ENCODE results near the gene PDE7B.

Gene PDE7B

DNA sequence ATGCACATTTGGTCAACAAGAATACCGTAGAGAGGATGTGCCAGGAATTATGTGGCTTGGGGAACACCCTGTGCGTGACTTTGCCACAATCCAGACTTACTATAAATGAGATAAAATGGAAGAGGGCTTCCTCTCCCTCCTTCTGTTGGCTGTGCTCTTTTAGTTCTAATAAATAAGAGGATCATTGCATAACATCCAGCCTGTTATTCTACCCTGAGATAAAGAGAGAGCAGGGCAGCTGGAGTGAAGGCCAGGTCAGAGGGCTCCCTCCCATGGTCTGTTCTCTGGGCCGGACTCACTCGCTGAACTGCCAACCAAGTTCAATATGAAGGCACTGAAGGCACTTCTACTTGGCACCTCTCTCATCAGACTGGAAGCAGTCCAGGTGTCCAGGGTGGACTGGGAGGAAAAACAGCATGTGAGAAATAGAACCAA, 306.9 kb downstream of the PDE7B start:
- TF ChIP-seq, protein P1, sequence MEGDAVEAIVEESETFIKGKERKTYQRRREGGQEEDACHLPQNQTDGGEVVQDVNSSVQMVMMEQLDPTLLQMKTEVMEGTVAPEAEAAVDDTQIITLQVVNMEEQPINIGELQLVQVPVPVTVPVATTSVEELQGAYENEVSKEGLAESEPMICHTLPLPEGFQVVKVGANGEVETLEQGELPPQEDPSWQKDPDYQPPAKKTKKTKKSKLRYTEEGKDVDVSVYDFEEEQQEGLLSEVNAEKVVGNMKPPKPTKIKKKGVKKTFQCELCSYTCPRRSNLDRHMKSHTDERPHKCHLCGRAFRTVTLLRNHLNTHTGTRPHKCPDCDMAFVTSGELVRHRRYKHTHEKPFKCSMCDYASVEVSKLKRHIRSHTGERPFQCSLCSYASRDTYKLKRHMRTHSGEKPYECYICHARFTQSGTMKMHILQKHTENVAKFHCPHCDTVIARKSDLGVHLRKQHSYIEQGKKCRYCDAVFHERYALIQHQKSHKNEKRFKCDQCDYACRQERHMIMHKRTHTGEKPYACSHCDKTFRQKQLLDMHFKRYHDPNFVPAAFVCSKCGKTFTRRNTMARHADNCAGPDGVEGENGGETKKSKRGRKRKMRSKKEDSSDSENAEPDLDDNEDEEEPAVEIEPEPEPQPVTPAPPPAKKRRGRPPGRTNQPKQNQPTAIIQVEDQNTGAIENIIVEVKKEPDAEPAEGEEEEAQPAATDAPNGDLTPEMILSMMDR (IDR thresholded peaks at IDR 0.05; ENCODE audit: low read depth, low read length): no peak
- H3K4me3 ChIP-seq (ENCODE audit: low read depth, low read length): no peak overlapping the region

DNA sequence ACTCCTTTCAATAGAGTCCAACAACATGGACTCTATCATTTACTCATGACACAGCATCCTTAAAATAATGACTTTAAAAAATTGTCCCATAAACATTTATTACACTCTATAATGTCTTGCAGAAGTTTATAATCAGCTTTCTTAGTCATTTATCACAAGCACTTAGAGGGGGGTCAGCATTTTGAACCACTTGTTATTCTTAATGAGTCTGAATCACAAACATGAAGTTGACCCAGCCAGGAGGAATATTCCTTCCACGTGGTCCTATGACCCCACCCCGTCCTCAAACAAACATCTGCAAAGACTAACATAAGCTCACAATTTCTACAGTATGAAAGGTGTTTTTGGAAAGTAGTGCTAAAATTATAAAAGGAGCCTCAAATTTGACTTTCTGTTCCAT, 307.5 kb downstream of the PDE7B start:
- TF ChIP-seq, protein P1 (IDR thresholded peaks at IDR 0.05; ENCODE audit: low read depth, low read length): no peak
- no peak overlapping the region for H3K4me3 ChIP-seq (ENCODE audit: low read depth, low read length)

DNA sequence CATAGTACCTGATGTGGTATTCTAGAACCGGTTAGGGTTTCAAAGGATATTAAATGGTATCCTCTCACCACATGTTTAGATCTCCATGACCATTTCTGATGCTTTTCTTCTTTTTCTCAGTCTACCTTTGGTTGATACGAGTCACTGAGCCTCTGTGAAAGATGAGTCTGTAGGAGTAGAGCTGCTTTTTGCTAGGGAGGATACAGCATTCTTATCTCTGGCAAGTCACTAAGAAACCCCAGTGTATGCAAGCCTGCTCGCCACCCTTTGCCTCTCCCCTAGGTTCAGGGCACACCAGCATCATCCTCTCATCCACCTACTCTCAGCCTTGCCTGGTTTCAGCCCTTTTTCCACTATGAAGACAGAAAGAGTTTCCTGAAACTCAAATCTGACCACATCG, 308.7 kb downstream of the PDE7B start:
- TF ChIP-seq, protein P1 (IDR thresholded peaks at IDR 0.05; ENCODE audit: low read depth, low read length): no peak
- no peak overlapping the region for H3K4me3 ChIP-seq (ENCODE audit: low read depth, low read length)

DNA sequence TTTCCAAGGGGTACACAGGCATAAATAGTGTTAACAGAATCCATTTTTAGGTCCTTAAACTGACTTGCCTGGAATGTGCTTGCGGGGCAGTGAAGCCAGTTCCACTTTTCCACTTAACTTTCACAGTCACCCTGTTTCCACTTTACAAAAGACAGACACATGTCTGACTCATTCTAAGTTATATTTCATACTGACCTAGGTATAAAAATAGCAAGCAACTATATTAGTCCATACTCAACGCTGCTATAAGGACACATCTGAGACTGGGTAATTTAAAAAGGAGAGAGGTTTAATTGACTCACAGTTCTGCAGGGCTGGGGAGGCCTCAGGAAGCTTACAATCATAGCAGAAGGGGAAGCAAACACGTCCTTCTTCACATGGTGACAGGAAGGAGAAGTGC, 310.4 kb downstream of the PDE7B start:
- H3K4me3 ChIP-seq (ENCODE audit: low read depth, low read length): no peak overlapping the region
- TF ChIP-seq, protein P1 (IDR thresholded peaks at IDR 0.05; ENCODE audit: low read depth, low read length): no peak

DNA sequence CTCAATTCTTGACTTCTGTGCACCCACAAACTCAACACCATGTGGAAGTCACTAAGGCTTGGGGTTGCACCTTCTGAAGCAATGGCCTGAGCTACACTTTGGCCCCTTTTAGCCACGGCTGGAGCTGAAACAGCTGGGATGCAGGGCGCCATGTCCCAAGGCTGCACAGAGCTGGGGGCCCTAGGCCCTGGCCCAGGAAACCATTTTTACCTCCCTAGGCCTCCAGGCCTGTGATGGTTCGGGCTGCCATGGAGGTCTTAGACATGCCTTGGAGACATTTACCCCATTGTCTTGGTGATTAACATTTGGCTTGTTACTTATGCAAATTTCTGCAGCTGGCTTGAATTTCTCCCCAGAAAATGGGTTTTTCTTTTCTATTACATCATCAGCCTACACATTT, 311.8 kb downstream of the PDE7B start:
- no peak overlapping the region for H3K4me3 ChIP-seq (ENCODE audit: low read depth, low read length)
- TF ChIP-seq, protein P1 (IDR thresholded peaks at IDR 0.05; ENCODE audit: low read depth, low read length): no peak

DNA sequence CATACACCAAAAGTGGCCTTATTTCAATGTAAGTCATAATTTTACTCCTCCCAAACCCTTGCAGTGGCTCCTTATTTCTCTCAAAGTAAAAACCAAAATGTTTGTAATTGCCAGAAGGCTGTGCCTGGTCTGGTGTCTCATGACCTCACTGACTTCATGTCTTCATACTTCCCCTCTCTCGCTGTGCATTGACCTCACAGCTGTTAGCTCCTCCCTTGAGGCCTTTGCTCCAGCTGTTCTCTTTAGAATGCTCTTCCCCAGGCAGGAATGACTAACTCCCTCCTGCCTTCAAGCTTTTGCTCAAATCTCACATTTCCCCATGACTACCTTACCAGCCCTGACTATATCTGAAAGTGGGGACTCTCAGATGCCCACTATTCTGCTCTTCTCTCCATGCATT, 315.3 kb downstream of the PDE7B start:
- H3K4me3 ChIP-seq (ENCODE audit: low read depth, low read length): no peak overlapping the region
- TF ChIP-seq, protein P1 (IDR thresholded peaks at IDR 0.05; ENCODE audit: low read depth, low read length): no peak

DNA sequence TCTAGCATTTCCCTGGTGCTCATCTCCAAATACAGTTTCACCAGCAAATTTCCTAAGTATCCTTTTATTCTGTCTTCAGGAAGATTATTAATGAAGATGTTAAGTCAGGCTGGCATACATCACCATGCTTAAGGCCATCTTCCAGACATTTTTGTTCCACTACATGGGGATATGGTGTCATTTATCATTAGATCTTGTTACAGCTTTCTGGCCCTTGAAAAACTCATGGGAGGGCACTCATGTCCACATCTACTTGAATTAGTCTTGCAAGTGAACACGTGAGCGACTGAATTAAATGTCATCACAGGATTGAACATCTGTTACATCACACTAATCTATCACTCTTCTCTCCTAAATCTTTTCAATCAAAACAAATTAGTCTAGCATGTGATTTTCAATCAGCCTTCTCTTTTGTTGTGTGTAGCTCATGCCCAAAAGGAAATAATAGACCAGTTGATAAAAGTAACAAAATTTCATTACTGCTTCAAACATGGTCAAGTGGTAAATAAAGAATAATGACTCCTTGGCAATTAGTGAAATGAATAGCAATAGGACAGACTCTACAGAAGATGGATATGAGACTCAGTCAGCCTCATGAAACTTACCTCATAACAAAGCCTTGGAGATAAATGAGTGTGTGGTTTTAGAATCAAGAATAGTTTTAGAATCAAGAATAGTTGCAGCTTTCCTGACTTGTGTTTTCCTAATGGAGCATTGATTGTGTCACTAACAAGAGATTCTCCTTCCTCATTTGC, 318.1 kb downstream of the PDE7B start:
- TF ChIP-seq, protein P1 (IDR thresholded peaks at IDR 0.05; ENCODE audit: low read depth, low read length): no peak
- no peak overlapping the region for H3K4me3 ChIP-seq (ENCODE audit: low read depth, low read length)
